Eye (tissue), 1 donor: ENCODE data around the gene SORCS1.

Experiments used
- DNase-seq: peaks from one replicate; pipeline ENCODE4 v3.0.0-alpha.2; 2015

The SORCS1 gene

DNA sequence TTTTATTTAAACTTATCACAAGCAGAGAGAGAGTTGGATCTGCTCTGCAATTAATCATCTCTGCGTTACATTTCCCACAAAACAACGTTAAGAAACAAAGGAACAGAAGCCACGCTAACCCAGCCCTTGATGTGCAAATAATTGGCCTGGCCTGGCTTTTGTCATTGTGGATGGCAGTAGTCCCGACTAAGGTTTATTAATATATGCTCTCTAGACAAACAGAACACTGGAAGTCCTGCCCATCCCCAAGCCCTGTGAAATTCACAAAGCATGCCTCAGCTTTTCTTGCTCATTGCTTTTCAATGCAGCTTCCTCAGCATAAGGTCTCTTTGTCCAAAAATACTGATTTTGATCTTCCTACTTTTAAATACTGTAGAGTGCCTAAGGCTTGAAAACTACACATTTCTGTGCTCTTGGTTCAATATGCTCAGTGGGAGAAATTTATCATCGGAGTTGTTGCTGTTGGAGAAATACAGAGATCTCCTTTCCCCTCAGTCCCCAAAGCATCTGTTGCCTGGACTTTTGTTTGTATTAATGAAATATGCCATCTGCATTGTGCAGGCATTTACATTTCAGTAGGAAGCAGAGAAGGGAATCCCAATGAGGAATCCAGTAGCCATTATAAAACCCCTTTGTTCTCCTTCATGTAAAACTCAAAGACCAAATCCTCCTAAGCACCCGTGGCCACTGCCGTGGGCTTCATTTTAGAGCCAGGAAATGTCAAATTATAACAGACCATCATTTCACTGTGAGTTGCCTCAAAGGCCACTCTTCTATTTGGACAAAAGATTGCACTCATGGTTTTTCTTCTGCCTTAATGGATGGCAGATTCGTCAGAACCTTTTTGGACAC is 61.1 kb downstream of the SORCS1 start:
- DNase-seq = peak; percentile 50

DNA sequence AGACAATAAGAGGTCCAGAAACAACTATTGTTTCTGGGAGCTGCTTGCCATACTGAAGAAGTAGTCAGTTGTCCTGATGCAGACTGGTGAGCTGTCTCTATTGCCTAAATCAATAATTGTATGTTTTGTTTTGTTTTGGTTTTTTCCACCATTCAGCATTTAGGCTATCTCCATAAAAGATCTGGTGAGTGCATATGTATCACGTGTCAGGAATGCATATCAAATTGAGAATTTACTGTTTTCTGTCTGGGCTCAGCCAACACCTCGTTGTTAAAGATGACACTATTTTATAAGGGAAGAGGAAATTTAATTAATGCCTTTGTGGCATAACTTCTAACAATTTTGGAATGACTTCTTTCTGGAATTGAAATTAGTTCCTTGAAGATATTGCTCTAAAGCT is 66.2 kb downstream of the SORCS1 start:
- DNase-seq = no peak

DNA sequence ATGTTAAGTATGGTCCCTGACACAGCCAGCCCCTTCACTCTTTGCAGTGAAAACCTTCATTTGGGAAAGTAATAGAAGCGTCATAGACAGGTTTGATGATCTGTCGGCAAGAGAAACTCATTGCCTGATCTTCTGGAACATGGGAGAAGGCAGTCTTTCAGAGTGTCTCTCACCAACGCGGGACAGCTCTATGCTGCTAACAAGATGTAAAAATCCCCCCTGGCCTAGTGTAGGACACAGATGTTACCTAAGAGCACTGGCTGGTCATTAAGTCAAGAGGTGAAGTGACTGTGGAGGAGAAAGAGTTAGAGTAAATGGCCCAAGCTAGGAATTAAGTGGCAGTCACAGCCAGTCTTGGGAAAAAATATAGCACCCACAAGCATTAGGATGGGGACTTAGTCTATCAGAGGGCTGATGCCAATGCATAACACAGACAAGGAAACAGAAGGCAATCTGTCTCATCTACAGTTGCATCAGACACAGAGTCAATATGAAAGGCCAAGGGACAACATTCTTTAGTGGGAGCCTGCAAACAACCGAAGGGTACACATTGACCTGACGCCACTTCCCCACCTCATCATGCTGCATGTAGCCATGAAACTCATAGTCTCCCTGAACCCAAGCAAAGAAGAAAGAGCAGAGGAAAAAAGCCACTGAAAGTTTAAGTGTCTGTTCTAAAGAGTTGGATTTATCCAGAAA is 69.5 kb downstream of the SORCS1 start:
- no peak for DNase-seq

DNA sequence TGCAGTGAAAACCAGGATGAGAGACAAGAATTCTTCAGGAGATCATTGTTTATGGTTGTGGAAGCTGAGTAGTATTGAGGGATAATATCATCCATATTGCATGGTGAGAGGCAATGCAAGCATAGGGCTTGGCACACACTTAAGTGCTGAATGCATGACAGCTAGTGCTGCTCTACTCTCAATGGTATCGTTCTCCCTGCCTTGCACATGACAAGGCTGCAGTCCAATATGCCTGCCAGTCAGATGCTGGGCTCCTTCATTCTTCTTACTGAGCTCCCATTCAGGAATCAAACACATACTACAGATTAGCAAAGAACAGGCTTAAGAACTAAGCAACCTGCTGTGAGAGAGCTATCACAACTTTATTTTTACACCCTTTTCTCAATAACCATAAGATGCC is 72.2 kb downstream of the SORCS1 start:
- no peak for DNase-seq

DNA sequence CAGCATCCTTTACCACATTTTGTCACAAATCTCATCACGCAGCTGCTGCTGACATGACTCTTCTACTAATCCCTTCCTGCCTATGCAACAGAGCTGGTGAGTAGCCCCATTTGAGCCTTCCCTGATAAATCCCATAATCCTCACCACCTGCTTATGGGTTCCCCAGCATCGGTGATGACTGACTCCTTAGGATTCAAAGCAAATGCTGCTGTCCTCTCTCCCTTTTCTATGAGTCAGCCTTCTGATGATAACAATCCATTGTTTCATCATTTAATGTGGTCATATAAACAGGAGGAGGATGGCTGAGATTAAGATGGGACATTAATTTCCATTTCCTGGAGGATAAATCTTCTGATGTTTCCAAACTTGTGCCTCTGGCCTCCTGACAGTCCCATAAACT is 73.4 kb downstream of the SORCS1 start:
- DNase-seq = peak; percentile 43

DNA sequence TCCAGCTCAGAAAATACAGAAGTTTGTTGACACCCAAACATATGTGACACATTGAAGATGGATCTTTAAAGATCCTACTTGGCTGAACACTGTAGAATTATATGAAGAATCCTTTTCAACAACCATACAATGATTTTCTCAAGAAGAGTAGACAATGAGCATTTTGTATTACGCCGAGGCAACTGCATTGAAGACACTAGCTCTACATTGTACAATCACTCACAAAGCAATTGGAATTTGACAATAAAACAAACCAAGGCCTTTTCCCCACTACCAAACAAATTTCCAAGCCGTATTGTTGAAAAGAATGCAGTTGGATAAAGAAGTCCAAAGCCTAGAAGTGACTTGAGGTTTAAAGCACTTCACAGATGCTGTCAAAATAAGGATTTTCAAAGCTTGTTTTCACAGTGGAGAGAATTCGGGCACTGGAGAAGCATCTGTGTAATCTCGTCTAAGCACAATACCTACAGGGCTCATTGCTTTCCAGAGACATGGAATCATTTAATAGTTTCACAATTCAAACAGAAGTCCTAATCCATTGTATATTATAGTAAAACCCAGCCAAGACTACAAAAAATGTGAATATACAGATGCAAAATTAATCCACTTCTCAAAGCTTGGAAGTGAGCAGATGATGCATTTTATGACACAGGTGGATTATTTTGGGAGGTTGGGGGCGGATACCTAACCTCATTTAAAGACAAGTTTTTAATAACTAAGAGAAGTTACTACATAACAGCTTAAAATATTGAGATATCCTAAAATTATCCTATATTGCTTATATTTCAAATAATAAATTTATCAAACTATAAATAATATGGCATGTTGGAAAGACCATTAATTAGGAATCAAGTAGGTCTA is 78.6 kb downstream of the SORCS1 start:
- no peak for DNase-seq

DNA sequence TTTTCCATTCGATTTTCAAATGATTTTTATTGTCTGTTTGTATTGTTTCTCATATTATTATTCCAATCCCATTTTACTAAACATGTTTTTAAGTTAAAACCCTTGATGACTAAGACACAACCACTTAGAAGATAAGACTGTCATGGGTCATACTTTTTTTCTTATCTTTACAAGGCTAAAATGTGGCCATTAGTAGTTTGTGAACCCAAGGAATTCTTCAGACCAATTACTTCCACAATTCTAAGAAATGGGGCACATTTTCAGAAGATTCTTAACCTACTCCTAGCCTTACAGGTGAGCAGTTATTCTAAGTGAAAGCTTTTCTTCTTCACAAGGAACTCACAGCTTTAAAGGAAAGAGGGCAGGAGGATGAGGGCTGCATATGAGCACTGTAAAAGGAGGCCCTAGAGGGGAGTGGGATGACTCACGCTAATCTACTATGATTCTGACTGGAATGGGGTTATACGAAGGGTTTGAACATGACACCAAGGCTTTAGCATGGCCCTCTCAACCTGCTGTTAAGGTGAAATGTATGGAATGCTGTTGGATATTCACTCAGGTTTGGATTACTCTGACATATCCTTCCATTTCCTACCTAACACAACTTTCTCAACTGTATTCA is 81.0 kb downstream of the SORCS1 start:
- no peak for DNase-seq

DNA sequence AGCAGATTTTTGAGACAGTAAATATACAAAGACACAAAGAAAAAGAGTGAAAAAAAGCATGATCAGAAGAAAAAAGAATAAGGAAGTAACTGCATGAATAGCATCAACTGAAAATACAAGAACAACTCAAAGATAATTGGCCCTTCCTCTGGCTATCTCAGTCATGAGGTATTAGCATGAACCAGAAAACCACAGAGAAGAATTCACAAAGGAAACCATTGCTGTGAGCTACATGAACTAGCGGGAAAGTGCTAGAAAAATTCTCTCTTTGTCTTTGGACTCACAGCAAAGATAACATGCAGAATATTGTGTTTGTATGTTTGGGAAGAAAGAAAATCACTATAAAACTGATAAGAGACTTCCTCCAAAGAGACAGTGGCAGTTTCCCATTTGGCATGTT is 82.9 kb downstream of the SORCS1 start:
- no peak for DNase-seq

DNA sequence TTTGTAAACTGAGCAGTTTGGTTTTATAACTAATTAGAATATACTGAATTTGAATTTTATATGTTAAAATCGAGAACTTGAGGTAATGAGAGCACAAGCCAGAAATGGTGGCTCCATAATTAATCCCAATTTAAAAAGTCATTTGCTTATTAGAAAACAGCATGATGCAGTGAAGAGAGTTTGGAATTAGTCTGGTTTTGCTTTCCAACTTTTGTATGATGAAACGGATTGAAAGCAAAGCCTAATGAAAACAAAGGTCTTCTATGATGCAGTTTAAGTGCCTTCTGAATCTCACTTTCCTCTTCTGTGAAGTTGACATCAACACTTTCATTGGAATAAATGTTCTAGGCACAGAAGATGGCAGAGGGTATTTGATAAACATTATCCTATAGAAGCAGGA is 89.4 kb downstream of the SORCS1 start:
- no peak for DNase-seq

DNA sequence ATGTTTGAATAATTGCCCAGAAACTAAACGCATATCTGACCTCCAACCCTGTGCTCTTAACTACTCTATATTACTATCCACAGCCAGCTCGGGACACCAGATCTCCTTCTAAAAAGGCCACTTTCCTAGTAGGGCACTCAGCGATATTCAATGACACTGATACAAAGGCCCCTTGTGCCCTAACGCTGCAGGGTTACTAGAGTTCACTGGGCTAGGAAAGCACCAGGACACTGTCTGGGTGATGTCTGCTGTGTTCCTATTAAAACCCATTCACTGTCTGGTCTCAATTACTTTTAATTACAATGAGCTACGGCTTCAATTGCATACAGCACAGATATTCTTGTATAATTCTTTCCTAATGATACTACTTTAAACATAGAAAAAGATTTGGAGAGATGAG is 91.7 kb downstream of the SORCS1 start:
- peak; percentile 59 for DNase-seq

DNA sequence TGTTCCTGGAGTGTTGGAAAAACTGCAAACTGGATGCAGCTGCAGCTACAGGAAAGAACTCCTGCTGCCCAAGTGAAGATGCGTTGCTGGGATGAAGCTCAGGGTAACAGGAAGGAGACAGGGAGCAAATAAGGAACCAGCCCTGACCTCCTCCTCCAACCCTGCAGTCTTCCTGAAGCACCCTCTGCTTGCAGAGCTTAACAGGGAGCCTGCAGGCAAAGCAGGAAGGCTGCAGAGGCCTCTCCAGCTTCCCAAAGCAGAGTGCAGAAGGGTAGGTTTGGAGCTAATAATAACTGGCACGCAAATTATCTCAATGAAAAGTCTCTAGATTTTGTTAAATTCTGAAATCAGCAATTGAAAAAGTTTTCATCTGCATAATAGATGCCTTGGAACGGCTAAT is 92.5 kb downstream of the SORCS1 start:
- DNase-seq = no peak

DNA sequence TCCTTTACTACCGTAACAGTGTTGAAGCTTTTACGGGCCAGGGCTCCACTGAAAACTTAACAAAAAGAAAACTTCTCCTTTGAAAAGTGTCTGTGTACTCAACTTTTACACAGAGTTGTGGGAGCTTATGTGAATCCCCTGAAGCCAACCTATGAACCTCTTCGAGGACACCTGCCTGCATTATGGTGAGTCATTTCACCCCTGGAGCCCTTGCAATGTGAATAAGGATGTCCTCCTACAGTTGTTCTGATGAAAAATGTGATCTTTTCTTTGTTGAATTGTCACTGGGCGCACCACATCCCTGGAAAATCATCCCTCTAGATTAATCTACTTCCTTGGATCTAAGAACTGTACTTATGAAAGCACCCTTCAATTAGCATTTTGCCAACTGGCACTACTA is 93.2 kb downstream of the SORCS1 start:
- DNase-seq = no peak

DNA sequence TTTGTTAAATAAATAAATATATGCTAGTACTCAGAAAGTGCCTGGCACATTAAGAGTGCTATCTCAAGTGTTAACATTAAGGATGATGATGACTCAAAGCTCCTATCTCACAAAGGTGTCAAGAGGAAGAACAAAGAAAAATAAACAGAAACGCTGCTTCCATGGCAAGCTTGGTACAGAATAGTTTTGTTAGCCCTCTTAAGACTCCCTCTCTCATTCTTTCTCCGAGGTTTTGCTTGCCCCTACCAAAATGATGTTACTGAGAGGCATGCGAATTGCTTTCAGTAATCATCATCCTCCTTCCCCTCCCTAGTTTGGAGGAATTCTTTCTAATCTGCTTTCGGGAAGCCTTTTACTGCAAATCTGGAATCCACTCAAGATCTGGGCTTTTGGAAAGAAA is 96.7 kb downstream of the SORCS1 start:
- DNase-seq = no peak

DNA sequence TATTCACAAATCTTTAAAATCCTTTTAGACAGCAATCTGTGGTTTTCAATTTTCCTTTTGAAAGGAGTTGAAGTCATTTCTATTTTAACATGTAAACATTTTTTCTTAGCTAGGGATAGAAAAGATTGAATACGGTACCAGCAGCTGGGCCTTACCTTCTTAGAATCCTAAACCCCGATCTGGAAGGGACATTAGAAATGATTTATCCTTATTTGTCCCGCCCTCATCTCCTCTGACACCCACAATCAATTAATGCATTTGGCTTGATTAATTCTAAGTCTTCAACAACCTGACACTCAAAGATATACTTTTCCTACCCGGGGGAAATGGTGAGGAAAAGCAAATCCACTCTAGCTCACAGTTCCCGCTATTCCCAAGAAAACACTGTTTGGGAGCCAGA is 100.4 kb downstream of the SORCS1 start:
- DNase-seq = no peak

DNA sequence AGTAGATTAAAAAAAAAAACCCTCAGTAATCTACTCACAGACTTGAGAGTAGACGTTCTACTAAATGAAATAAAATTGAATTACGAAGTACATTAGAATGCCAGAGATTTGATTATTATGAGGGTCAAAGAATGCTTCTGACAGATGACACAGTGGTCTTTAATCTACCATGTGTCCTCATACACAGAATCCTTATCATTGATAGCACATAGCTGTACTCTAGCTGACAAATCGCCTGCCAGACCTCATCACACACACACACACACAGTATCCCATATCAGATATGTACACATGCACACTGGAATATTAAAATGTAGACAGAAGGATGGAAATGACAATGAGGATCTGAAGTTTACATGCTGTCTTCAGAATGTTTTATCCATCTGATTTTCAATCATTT is 104.6 kb downstream of the SORCS1 start:
- no peak for DNase-seq

DNA sequence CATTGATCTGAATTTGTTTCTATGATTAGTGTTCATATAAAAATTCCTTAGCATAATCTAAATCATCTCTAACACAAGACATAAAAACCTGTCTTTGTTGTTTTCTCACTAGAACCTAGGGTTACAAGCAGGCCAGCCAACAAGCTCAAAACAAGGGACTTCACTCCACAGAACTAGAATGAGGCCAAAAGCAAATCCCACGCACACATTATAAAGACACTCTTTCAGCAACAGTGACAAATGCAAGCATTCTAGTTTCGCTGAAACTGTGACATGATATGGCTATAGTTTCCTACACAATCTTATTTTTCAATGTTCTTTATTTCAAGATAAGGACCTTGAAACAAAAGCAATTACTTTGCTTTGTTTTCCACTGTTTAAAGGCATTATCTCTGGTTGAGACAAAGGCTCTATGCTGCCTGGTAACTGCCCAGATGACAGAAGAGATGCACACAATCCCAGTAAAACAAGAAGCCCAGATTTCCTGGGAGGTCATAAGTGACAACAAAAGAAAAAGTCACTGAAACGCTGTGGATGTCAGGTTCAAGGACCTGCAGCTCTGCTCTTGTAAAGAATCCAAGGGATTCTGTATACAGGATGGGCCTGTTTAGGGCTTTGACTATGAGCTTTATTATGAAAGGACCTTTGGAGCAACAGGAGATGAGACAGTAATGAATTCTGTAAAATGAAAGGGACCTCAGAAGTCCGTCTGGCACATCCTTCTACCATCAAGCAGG is 105.3 kb downstream of the SORCS1 start:
- peak; percentile 44 for DNase-seq

DNA sequence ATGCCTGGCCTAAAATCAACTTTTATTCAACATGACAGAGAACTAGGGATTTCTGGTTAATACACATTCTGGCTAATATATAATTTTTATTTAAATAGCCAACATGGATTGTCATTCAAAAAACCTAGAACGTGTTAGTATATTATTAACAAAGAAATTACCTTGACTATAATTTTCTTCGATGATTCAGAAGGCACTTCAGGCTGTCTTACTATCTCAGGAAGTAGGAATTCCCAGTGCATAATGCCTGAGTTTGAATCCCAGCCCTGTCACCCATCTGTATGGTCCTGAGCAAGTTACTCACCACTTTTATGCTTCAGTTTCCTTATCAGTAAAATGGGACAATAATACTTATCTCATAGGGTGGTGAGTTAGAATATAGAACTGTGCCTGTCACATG is 106.2 kb downstream of the SORCS1 start:
- DNase-seq = no peak

DNA sequence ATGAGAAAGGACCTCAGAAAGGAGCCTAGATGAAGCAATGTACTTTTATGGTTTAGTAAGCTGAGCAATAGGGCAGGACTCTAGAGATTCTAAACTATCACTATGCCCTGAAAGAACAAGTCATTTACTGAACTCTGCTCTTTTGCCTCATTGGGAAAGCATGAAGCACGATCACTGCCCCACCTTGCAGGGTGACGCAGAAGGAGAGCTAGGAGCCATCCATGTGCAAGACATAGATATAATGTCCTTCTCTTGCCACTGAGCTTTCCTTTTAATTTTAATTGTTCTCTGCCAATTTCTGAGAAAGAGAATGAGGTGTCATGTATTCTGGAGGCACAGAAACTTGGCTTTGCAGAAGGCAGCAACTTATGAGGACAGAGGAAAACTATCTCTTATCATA is 108.3 kb downstream of the SORCS1 start:
- no peak for DNase-seq

DNA sequence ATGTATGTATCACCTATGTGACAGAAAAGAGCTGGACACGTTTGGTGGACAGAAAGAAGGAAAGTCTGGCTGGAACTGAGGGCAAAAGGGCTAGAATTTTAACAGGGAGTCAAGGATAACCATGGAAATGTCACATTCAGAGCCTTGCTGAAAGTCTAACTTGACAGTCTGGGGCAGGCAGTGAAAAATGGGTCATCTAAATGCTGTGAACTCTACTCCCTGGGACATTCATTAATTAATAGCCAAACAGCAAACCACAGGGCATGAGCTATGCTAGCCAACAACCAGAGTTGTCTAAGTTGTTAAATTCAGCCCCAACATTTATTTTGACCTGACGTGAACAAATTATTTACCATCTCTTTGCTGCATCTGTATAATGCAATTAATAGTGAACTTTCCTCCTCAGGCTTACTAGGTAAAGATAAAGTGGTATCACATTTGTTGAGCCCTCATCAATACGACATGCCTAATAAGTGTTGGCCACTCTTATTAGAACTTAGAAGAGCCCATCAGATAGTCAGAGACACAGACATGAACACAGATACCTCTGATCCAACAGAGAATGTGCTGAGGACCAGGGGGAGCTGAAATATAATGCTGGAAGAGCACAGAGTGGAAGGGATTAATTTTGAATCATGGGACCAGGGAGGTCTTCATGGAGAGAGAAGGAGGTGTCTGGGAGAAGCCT is 109.9 kb downstream of the SORCS1 start:
- no peak for DNase-seq

DNA sequence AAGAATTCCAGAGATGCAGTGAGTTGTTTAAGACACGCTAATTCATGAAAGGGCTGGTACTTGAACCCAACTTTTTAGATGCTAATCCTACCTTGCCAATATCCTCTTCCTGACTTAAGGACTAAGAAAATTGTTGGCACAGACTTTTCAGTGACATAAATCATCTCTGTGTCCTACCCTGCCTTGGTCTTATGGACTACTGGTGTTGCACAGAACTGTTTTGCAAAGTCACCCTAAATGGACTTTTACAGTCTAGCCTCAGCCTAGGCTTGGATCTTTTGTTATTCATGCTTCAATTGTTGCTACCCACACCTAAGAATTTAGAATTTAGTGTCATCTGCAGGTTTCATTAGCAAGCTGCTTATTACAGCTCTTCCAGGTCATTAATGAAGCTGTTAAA is 112.7 kb downstream of the SORCS1 start:
- no peak for DNase-seq

DNA sequence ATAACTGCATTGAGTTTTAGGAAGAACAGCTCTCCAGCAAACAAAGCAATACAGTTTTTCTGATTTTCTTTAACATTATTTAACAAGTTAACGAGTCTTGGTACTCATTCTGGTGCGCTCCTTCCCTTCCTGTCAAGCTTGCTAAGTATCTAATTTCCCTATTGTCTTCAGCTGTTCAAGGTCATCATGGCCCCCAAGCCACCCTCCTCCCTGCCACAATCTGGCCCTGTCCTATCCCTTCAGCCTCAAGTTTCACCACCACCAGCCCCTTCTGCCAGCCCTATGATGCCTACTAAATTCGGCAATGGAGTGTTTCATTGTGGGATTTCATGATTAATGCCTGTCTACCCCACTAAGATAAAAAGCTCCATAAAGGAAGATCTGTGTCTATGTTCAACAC is 121.0 kb downstream of the SORCS1 start:
- no peak for DNase-seq
